DND-41 (cell line): ENCODE measurements around the gene VSX1.

Experiments
- ATAC-seq: fragments of 200-7000 bp; cut with Tn5 transposase; 3 replicates; pipeline ENCODE4 v1.9.1; 2021; ENCODE audit warnings: low read depth; ENCODE audit not compliant: insufficient read depth
- DNase-seq: peaks from one replicate; pipeline ENCODE4 v3.0.0-alpha.2; 2020
- H2AFZ ChIP-seq: 2 replicates; pipeline ENCODE4 v1.6.0; 2012; ENCODE audit warnings: low read depth, low read length
- H3K27ac ChIP-seq: 2 replicates; pipeline ENCODE4 v1.5.1; 2012; ENCODE audit warnings: low read length, inconsistent platforms
- H3K27me3 ChIP-seq: fragments of 200-600 bp; sonication (generic); 2 replicates; pipeline ENCODE4 v1.6.0; 2012; ENCODE audit warnings: low read length, mild to moderate bottlenecking, inconsistent platforms; ENCODE audit not compliant: insufficient read depth, poor library complexity
- H3K36me3 ChIP-seq: 2 replicates; pipeline ENCODE4 v1.5.1; 2012; ENCODE audit warnings: low read length, inconsistent platforms; ENCODE audit not compliant: insufficient read depth
- H3K4me1 ChIP-seq: 2 replicates; pipeline ENCODE4 v1.5.1; 2012; ENCODE audit warnings: mild to moderate bottlenecking, low read length; ENCODE audit not compliant: insufficient read depth
- H3K4me2 ChIP-seq: 2 replicates; pipeline ENCODE4 v1.6.0; 2012; ENCODE audit warnings: mild to moderate bottlenecking, moderate library complexity, low read length, inconsistent platforms; ENCODE audit not compliant: insufficient read depth
- H3K4me3 ChIP-seq, 2 experiments: fragments of 200-600 bp in 1 of 2; shearing (Covaris generic) in 1 of 2; 2 replicates each; pipeline ENCODE4 v1.5.1; 2012 to 2016; ENCODE audit warnings: inconsistent platforms in 2 of 2, low read length in 2 of 2, mild to moderate bottlenecking in 2 of 2, low read depth in 1 of 2, moderate library complexity in 1 of 2
- H3K79me2 ChIP-seq: 2 replicates; pipeline ENCODE4 v1.6.0; 2012; ENCODE audit warnings: low read length, inconsistent platforms; ENCODE audit not compliant: insufficient read depth
- H3K9ac ChIP-seq: 2 replicates; pipeline ENCODE4 v1.6.0; 2012; ENCODE audit warnings: low read depth, mild to moderate bottlenecking, inconsistent platforms, low read length, moderate library complexity
- H3K9me3 ChIP-seq: 2 replicates; pipeline ENCODE4 v1.5.1; 2012; ENCODE audit warnings: low read length, moderate library complexity, mild to moderate bottlenecking, inconsistent platforms; ENCODE audit not compliant: insufficient read depth, severe bottlenecking
- H4K20me1 ChIP-seq: 2 replicates; pipeline ENCODE4 v1.6.0; 2012; ENCODE audit warnings: low read length; ENCODE audit not compliant: insufficient read depth
- CTCF ChIP-seq: IDR thresholded peaks from 2 replicates; pipeline ENCODE4 v1.5.1; 2012; ENCODE audit warnings: borderline replicate concordance, low read length, moderate library complexity, mild to moderate bottlenecking; ENCODE audit not compliant: poor library complexity, severe bottlenecking; ENCODE audit errors: extremely low read depth
- EZH2 ChIP-seq: IDR thresholded peaks from 3 replicates; pipeline ENCODE4 v1.6.1; 2012; ENCODE audit warnings: borderline replicate concordance, low read depth, mild to moderate bottlenecking, moderate library complexity, low read length, inconsistent platforms; ENCODE audit not compliant: severe bottlenecking

The VSX1 gene

DNA sequence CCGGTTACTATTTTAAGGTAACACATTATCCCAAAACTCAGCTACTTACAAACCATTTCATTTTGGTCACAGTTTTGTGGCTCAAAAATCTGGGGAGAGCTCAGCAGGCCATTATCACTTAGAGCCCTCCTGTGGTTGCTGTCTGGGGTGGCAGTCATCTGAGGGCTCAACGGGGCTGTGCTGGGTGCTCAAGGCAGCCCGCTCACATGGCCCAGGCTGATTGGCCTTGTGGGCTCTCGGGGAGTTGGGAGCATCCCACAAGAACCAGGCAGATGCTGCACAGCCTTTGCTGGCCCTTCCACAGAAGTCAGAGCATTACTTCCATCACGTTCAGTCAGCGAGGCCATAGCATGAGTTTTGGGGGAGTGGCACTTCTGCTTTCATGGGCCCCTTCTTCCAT lies 6.3 kb upstream of the VSX1 start:
- peaks cover 76% of the 10 kb centered on the region for H3K4me1 ChIP-seq
- DNase-seq = no peak
- no peaks in the 10 kb centered on the region for H4K20me1 ChIP-seq
- peak overlapping the region; percentile 55 for H3K27ac ChIP-seq
- H3K27me3 ChIP-seq = peaks cover 16% of the 10 kb centered on the region
- no peak for TF ChIP-seq CTCF
- no peak for TF ChIP-seq EZH2
- no peak for ATAC-seq
- peaks cover 3% of the 10 kb centered on the region; the same call in 1 of the 2 replicates for H3K79me2 ChIP-seq
- H3K9ac ChIP-seq = no peak overlapping the region
- peaks cover 6% of the 10 kb centered on the region for H3K9me3 ChIP-seq
- no peak overlapping the region for H3K4me2 ChIP-seq
- no peaks in the 10 kb centered on the region for H3K36me3 ChIP-seq
- no peak overlapping the region for H2AFZ ChIP-seq
- H3K4me3 ChIP-seq = no peak overlapping the region

DNA sequence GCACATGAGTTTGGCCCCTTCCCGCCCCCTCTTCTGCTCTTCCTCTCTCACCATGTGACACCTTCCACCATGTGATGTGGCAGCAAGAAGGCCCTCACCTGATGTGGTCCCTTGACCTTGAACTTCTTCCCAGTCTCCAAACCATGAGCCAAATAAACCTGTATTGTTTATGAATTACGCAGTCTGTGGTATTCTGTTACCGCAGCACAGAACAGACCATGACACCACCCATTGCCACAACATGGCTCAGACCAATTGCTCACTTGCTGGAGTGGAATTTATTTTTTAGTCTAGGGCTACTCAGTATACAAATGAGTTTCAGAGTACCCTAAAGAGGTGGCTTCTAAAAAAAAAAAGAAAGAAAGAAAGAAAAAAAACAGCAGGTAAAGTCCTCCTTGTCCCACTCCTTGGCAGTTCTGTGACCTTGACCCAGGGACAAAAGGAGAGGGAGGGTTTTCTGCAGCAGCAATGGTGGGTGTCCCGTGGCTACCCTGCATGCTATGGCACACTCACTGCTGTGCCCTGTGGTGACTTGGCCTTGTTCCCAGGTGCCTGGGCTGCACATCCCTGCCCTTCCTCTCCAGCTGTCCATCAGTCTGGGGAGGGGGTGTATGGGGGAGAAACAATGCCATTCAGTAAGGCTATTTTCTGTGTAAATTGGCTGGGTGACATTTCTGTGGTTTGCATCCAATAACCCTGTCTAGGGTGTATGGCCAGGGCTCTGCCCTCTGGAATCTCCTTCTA lies 5.4 kb upstream of the VSX1 start:
- Histone ChIP-seq H3K27ac (peak overlapping the region; percentile 55), H3K9ac (no peak overlapping the region), H3K4me2 (no peak overlapping the region), H3K4me3 (no peak overlapping the region), H4K20me1 (no peaks in the 10 kb centered on the region), H2AFZ (no peak overlapping the region), H3K36me3 (no peaks in the 10 kb centered on the region), H3K9me3 (peaks cover 8% of the 10 kb centered on the region), H3K27me3 (peaks cover 16% of the 10 kb centered on the region), H3K79me2 (peaks cover 3% of the 10 kb centered on the region; the same call in 1 of the 2 replicates), H3K4me1 (peaks cover 68% of the 10 kb centered on the region)
- DNase-seq = no peak
- TF ChIP-seq EZH2 (no peak), CTCF (no peak)
- no peak for ATAC-seq

GRCh38 chr20:25085756-25086495 lies 4.0 kb upstream of the VSX1 start:
- H3K79me2 ChIP-seq = peaks cover 3% of the 10 kb centered on the region; the same call in 1 of the 2 replicates
- H3K4me3 ChIP-seq = no peak overlapping the region
- H3K27ac ChIP-seq = no peak overlapping the region
- peaks cover 54% of the 10 kb centered on the region for H3K4me1 ChIP-seq
- H3K27me3 ChIP-seq = peaks cover 16% of the 10 kb centered on the region
- no peaks in the 10 kb centered on the region for H4K20me1 ChIP-seq
- H3K9ac ChIP-seq = no peak overlapping the region
- DNase-seq (peak; percentile 4), ATAC-seq (no peak)
- no peaks in the 10 kb centered on the region for H3K36me3 ChIP-seq
- peaks cover 8% of the 10 kb centered on the region for H3K9me3 ChIP-seq
- no peak overlapping the region for H3K4me2 ChIP-seq
- no peak overlapping the region for H2AFZ ChIP-seq
- TF ChIP-seq CTCF = no peak
- no peak for TF ChIP-seq EZH2
